ENCODE measurements around the gene CHD6.

The CHD6 gene

DNA sequence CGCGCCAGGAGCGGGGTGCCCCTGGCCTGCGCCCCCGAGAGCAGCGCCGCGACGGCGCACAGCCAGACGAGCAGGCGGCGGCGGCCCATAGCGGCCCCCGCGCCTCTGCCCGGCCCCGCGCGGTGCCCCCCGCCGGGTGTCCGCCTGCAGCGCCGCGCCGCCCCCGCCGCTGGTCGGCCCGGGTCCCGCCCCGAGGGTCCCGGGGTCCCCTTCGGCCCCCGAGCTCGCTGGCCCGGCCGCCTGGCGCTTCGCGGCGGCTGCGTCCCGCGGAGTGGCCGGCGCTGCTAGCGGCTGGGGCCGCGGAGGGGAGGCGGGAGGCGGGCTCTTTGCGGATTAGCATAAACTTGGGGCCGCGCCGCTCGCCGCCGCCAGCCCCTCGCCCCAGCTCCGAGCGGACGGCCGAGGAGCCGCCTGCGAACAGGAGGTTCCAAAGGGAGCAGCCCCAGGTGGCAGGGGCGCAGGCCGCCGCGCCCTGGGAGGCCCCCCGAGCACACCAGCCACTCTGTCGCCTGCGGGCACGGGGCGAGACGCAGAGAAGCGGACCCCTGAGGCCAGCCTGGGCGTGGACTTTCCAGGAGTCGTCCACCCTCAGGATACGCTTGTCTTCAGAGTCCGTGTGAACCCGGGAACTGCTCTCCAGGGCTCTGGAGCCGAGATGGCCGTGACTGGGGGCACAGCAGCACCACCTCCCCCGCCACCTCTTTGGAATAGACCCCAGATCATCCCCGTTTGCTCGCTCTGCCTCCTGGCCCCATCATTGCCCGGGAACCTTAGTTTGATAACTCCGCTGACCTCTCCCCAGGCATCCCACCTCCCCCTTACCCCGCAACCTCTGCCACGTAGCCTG is 251.4 kb downstream of the CHD6 start, which contains the start of gene EMILIN3:
Gene EMILIN3, minus strand, starts transcription at position 273 of the 847 bp plus-strand sequence. Its CDS starts 184 bp downstream, at position 89.
- Histone ChIP-seq H3K9ac (ENCODE audit: insufficient read length) (no peak within 1 kb of the TSS), H3K9me3 (ENCODE audit: low read depth, low read length) (no peaks in the 10 kb centered on the region), H3K4me3 (peak within 1 kb of the TSS; percentile 65), H3K36me3 (ENCODE audit: insufficient read depth, low read length) (no peaks in the 10 kb centered on the region), H3K27ac (no peak within 1 kb of the TSS)
- DNase-seq (ENCODE audit: low read depth, low spot score): no peak
- TF ChIP-seq FOXP2 (optimal IDR thresholded peaks at IDR 0.05; ENCODE audit: control extremely low read depth, extremely low read length, insufficient read depth) (no peak), POLR2AphosphoS5 (IDR thresholded peaks at IDR 0.05; ENCODE audit: borderline replicate concordance, low read depth, low read length) (no peak), EZH2 (IDR thresholded peaks at IDR 0.05) (no peak)

DNA sequence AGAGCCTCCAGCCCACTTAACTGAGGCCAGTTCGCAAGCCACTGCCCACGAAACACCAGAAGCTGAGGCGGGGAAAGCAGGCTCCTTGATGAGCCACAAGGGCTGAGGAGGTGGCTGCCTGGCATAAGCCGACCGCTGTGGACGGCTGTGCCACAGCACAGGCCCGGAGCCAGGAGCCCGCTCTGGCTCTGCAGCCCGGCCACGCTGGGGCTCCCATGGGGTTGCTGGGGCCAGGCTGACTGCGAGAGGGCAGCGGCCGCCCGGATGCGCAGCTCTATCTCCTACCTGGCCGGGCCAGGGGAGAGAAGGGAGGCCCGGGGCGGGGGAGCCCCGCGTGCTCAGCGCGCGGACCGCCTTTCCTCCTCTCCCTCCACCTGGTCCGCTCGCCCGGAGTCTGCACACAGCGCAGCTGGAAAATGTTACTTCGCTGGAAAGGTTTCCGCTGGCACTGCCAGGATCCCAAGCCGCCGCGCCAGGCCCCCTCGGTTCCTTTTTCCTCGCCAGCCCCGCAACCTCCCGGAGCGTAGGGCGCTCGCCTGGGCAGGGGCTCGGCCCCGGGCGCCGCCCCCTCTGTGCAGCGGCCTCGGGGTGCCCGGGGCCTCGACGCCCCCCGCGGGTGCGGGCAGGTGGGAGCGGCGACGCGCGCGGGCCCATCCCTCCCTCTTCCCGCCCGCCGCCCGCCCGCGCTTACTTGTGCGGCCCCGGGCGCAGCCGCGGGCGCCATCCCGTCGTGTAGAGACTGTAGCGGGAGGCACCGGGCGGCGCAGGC is 252.2 kb downstream of the CHD6 start:
- DNase-seq (ENCODE audit: low read depth, low spot score): no peak
- H3K36me3 ChIP-seq (ENCODE audit: insufficient read depth, low read length): no peaks in the 10 kb centered on the region
- H3K9me3 ChIP-seq (ENCODE audit: low read depth, low read length): no peaks in the 10 kb centered on the region
- H3K4me3 ChIP-seq: peak overlapping the region; percentile 53
- H3K9ac ChIP-seq (ENCODE audit: insufficient read length): no peak overlapping the region
- TF ChIP-seq EZH2 (IDR thresholded peaks at IDR 0.05): no peak
- TF ChIP-seq FOXP2 (optimal IDR thresholded peaks at IDR 0.05; ENCODE audit: control extremely low read depth, extremely low read length, insufficient read depth): no peak
- TF ChIP-seq POLR2AphosphoS5 (IDR thresholded peaks at IDR 0.05; ENCODE audit: borderline replicate concordance, low read depth, low read length): no peak
- no peak overlapping the region for H3K27ac ChIP-seq

- Histone ChIP-seq H3K27ac (no peak overlapping the region), H3K4me3 (0 out of 2 replicates have a peak overlapping the region, but pooled peaks have one; percentile 53), H3K36me3 (ENCODE audit: insufficient read depth, low read length) (no peaks in the 10 kb centered on the region), H3K9ac (ENCODE audit: insufficient read length) (no peak overlapping the region), H3K9me3 (ENCODE audit: low read depth, low read length) (no peaks in the 10 kb centered on the region)
- TF ChIP-seq POLR2AphosphoS5 (IDR thresholded peaks at IDR 0.05; ENCODE audit: borderline replicate concordance, low read depth, low read length) (no peak), EZH2 (IDR thresholded peaks at IDR 0.05) (no peak), FOXP2 (optimal IDR thresholded peaks at IDR 0.05; ENCODE audit: control extremely low read depth, extremely low read length, insufficient read depth) (no peak)
- DNase-seq (ENCODE audit: low read depth, low spot score): no peak
These were observed 253.0 kb downstream of the CHD6 start for GRCh38 chr20:41364967-41365765.

DNA sequence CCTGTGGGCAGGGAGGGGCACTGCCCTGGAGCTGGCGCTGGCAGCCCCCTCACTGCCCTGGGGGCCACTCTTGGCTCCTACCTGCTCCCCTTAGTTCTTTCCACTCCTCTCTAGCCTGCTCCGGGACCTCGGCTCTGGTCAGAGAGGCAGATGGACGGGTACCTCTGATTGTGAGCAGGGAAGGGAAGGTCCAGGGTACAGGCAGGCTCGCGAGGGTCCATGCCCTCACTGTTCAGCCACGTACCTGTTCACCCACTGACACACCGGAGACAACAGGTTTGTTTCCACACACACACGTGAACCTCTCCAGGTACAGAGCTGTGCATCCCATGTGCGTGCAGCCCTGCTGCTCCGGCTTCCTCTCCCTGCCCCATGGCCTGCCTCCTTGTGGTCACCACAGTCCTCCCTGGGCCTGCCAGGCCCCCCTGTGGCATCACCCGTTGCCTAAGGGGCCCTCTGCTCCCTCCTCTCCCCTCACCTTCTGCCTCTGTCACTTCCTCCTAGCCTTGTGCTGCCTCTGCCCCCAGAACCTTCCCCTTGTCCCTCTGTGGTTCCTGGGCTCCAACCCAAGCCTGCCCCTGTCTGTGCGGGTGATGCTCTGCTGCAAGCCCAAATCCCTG is 253.8 kb downstream of the CHD6 start:
- H3K4me3 ChIP-seq: no peak overlapping the region
- H3K9ac ChIP-seq (ENCODE audit: insufficient read length): no peak overlapping the region
- H3K36me3 ChIP-seq (ENCODE audit: insufficient read depth, low read length): no peaks in the 10 kb centered on the region
- H3K27ac ChIP-seq: no peak overlapping the region
- TF ChIP-seq POLR2AphosphoS5 (IDR thresholded peaks at IDR 0.05; ENCODE audit: borderline replicate concordance, low read depth, low read length) (no peak), FOXP2 (optimal IDR thresholded peaks at IDR 0.05; ENCODE audit: control extremely low read depth, extremely low read length, insufficient read depth) (no peak), EZH2 (IDR thresholded peaks at IDR 0.05) (no peak)
- H3K9me3 ChIP-seq (ENCODE audit: low read depth, low read length): no peaks in the 10 kb centered on the region
- no peak for DNase-seq (ENCODE audit: low read depth, low spot score)

DNA sequence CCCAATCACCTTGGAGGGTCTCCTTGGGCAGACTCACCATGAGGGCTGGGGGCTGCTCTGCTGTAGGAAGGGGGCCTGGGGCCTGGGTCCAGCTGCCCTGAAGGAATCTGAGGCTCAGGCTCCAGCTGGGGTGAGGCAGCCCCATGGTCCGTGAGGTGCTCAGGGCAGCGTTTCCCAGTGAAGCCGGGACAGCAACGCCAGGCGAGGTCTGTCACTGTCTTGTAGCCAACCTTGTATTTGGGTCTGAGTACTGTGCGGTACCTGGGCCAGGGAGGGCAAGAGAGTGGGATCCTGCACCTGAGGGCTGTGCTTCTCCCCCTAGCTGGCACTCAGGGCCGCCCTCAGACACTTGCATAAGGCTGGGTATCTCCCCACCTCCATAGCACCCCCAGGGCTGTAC is 254.6 kb downstream of the CHD6 start:
- DNase-seq (ENCODE audit: low read depth, low spot score): no peak

GRCh38 chr20:41362748-41363140 is 255.4 kb downstream of the CHD6 start:
- no peak for DNase-seq (ENCODE audit: low read depth, low spot score)

More for the DNA sequence above, 254.6 kb downstream of the CHD6 start:
- H3K27ac ChIP-seq: no peak overlapping the region
- no peak for TF ChIP-seq FOXP2 (optimal IDR thresholded peaks at IDR 0.05; ENCODE audit: control extremely low read depth, extremely low read length, insufficient read depth)
- TF ChIP-seq POLR2AphosphoS5 (IDR thresholded peaks at IDR 0.05; ENCODE audit: borderline replicate concordance, low read depth, low read length): no peak
- no peak for TF ChIP-seq EZH2 (IDR thresholded peaks at IDR 0.05)
- no peak overlapping the region for H3K9ac ChIP-seq (ENCODE audit: insufficient read length)
- no peaks in the 10 kb centered on the region for H3K36me3 ChIP-seq (ENCODE audit: insufficient read depth, low read length)
- H3K4me3 ChIP-seq: no peak overlapping the region
- H3K9me3 ChIP-seq (ENCODE audit: low read depth, low read length): no peaks in the 10 kb centered on the region

More at GRCh38 chr20:41362748-41363140, 255.4 kb downstream of the CHD6 start:
- Histone ChIP-seq H3K27ac (no peak overlapping the region), H3K36me3 (ENCODE audit: insufficient read depth, low read length) (no peaks in the 10 kb centered on the region), H3K9ac (ENCODE audit: insufficient read length) (no peak overlapping the region), H3K4me3 (no peak overlapping the region), H3K9me3 (ENCODE audit: low read depth, low read length) (no peaks in the 10 kb centered on the region)
- no peak for TF ChIP-seq FOXP2 (optimal IDR thresholded peaks at IDR 0.05; ENCODE audit: control extremely low read depth, extremely low read length, insufficient read depth)
- no peak for TF ChIP-seq EZH2 (IDR thresholded peaks at IDR 0.05)
- TF ChIP-seq POLR2AphosphoS5 (IDR thresholded peaks at IDR 0.05; ENCODE audit: borderline replicate concordance, low read depth, low read length): no peak

Data from SK-N-MC (cell line).